ENCODE results near the gene OR14J1.

- no peak for TF ChIP-seq CTCF (IDR thresholded peaks at IDR 0.05)
- TF ChIP-seq POLR2A (IDR thresholded peaks at IDR 0.05; ENCODE audit: low read depth): no peak
Measured at GRCh38 chr6:29294499-29294914, 7.0 kb upstream of the OR14J1 start.
